HepG2 (cell line): Measurements from ENCODE around the gene SMIM13. TPM values are rescaled to one million over a fixed set of nuclear protein-coding genes. Genes with fewer than 3 reads are reported as not detected.

Source experiments
- ATF5 ChIP-seq: sonication (generic); formaldehyde crosslinking; IDR thresholded peaks from 2 replicates; pipeline ENCODE4 v1.4.0; 2020; ENCODE audit warnings: mild to moderate bottlenecking, low read depth, missing genetic modification reagents
- BRCA1 ChIP-seq: sonication (generic); formaldehyde crosslinking; IDR thresholded peaks from 2 replicates; pipeline ENCODE4 v1.4.0; 2020; ENCODE audit warnings: missing genetic modification reagents
- FOXO1 ChIP-seq: sonication (generic); formaldehyde crosslinking; IDR thresholded peaks from 2 replicates; pipeline ENCODE4 v1.4.0; 2020; ENCODE audit warnings: missing genetic modification reagents
- HES4 ChIP-seq: sonication (generic); formaldehyde crosslinking; IDR thresholded peaks from 2 replicates; pipeline ENCODE4 v1.9.0; 2021; ENCODE audit warnings: mild to moderate bottlenecking, missing genetic modification reagents, borderline replicate concordance
- HINFP ChIP-seq: sonication (generic); formaldehyde crosslinking; IDR thresholded peaks from 2 replicates; pipeline ENCODE4 v1.4.0; 2020; ENCODE audit warnings: low read depth, mild to moderate bottlenecking, missing genetic modification reagents
- HNF1B ChIP-seq: sonication (generic); formaldehyde crosslinking; IDR thresholded peaks from 2 replicates; pipeline ENCODE4 v1.5.1; 2020; ENCODE audit warnings: mild to moderate bottlenecking, moderate library complexity, missing genetic modification reagents
- JUN ChIP-seq: sonication (generic); formaldehyde crosslinking; IDR thresholded peaks from 2 replicates; pipeline ENCODE4 v1.4.0; 2020; ENCODE audit warnings: mild to moderate bottlenecking, missing genetic modification reagents
- NR2F1 ChIP-seq, 2 experiments: fragments of 450-650 bp in 1 of 2; formaldehyde crosslinking in 1 of 2; IDR thresholded peaks; 2 replicates each; pipeline versions ENCODE4 v1.5.0 to v1.6.1; 2016 to 2020; ENCODE audit warnings: mild to moderate bottlenecking in 1 of 2, missing compliant biosample characterization in 1 of 2, missing genetic modification reagents in 1 of 2, moderate library complexity in 1 of 2
- SMAD3 ChIP-seq: sonication (generic); formaldehyde crosslinking; IDR thresholded peaks from 2 replicates; pipeline ENCODE4 v1.4.0; 2020; ENCODE audit warnings: missing genetic modification reagents
- SMYD3 ChIP-seq: sonication (generic); formaldehyde crosslinking; IDR thresholded peaks from 2 replicates; pipeline ENCODE4 v1.8.1; 2023; ENCODE audit warnings: mild to moderate bottlenecking, missing genetic modification reagents
- SP4 ChIP-seq: sonication (generic); formaldehyde crosslinking; IDR thresholded peaks from 2 replicates; pipeline ENCODE4 v1.8.1; 2023; ENCODE audit warnings: mild to moderate bottlenecking, missing genetic modification reagents
- XRCC5 ChIP-seq: fragments of 200-400 bp; formaldehyde crosslinking; optimal IDR thresholded peaks from 2 replicates; pipeline ENCODE3; 2017; ENCODE audit warnings: mild to moderate bottlenecking, low read length
- ZBTB25 ChIP-seq: IDR thresholded peaks from 2 replicates; pipeline ENCODE4 v1.6.1; 2018; ENCODE audit warnings: missing genetic modification reagents
- ZNF263 ChIP-seq: sonication (generic); formaldehyde crosslinking; IDR thresholded peaks from 2 replicates; pipeline ENCODE4 v1.4.0; 2020; ENCODE audit warnings: missing genetic modification reagents
- ZNF282 ChIP-seq: fragments of 450-650 bp; IDR thresholded peaks from 2 replicates; pipeline ENCODE4 v1.6.1; 2018; ENCODE audit not compliant: partially characterized antibody
- ZNF691 ChIP-seq: sonication (generic); formaldehyde crosslinking; IDR thresholded peaks from 2 replicates; pipeline ENCODE4 v1.4.0; 2020; ENCODE audit warnings: missing genetic modification reagents, low read depth, mild to moderate bottlenecking, borderline replicate concordance
- ZNF75D ChIP-seq: sonication (generic); formaldehyde crosslinking; IDR thresholded peaks from 2 replicates; pipeline ENCODE4 v1.8.1; 2023; ENCODE audit warnings: missing genetic modification reagents, mild to moderate bottlenecking, borderline replicate concordance
- ZNF775 ChIP-seq: sonication (generic); formaldehyde crosslinking; IDR thresholded peaks from 2 replicates; pipeline ENCODE4 v1.4.0; 2020; ENCODE audit warnings: missing genetic modification reagents, mild to moderate bottlenecking, moderate library complexity, borderline replicate concordance
- ZNF800 ChIP-seq: sonication (generic); formaldehyde crosslinking; IDR thresholded peaks from 2 replicates; pipeline ENCODE4 v1.4.0; 2020; ENCODE audit warnings: missing genetic modification reagents
- ZSCAN29 ChIP-seq: sonication (generic); formaldehyde crosslinking; conservative IDR thresholded peaks from 2 replicates; pipeline ENCODE4 v1.4.0; 2020; ENCODE audit warnings: mild to moderate bottlenecking, missing genetic modification reagents
- polyA plus RNA-seq, 8 experiments: library from polyadenylated mRNA; depleted of rRNA in 3 of 8; stranded (reverse) in 7 of 8; unstranded in 1 of 8; fragments of >200 nt; fragmentation: Illumina TruSeq in 4 of 8; extraction: Trizol in 4 of 8; gene quantifications; 2 replicates each; pipeline versions ENCODE4 v1.2.1 to v1.2.3, GENCODE V29; 2011 to 2016; ENCODE audit warnings: low read depth in 4 of 8, missing spikeins in 1 of 8, mixed read lengths in 1 of 8; ENCODE audit not compliant: insufficient read depth in 1 of 8
- total RNA-seq, 5 experiments: library from RNA; depleted of rRNA; stranded (reverse); fragments of >200 nt; fragmentation: Illumina TruSeq; extraction: Trizol; gene quantifications; 2 replicates each; pipeline ENCODE4 v1.2.3, GENCODE V29; 2016; ENCODE audit warnings: low read depth in 1 of 5

SMIM13 gene
- total and polyA plus RNA-seq, 2 of the 13 experiments (the other 11 are each of a cell fraction or from before 2014, with no cell fraction given): 2.7 to 10.2 TPM

- no peak for TF ChIP-seq ATF5
- TF ChIP-seq ZSCAN29: 0 out of 2 replicates have a peak, but pooled peaks have one; percentile 52
- TF ChIP-seq HINFP: peak; percentile 50; the same call in 1 of the 2 replicates
- peak; percentile 66; the same call in 1 of the 2 replicates for TF ChIP-seq ZNF263 (CRISPR knock-in tag)
- TF ChIP-seq HNF1B (CRISPR knock-in tag): peak; percentile 55; the same call in 1 of the 2 replicates
- TF ChIP-seq ZNF282: no peak
- TF ChIP-seq SMAD3: no peak
- 0 out of 2 replicates have a peak, but pooled peaks have one; percentile 0 for TF ChIP-seq BRCA1 (CRISPR knock-in tag)
- peak; percentile 68; the same call in 1 of the 2 replicates for TF ChIP-seq ZNF775 (CRISPR knock-in tag)
- no peak for TF ChIP-seq ZNF75D (CRISPR knock-in tag)
- no peak for TF ChIP-seq ZNF691
- TF ChIP-seq HES4 (CRISPR knock-in tag): no peak
- peak; percentile 35; the same call in 1 of the 2 replicates for TF ChIP-seq FOXO1 (CRISPR knock-in tag)
- TF ChIP-seq SP4 (CRISPR knock-in tag): no peak
- peak; percentile 63 to 80; a peak in 3 of 4 replicates for TF ChIP-seq NR2F1 (CRISPR knock-in tag; IDR thresholded peaks at IDR 0.05)
- no peak for TF ChIP-seq ZNF800 (CRISPR knock-in tag)
- TF ChIP-seq XRCC5: peak; percentile 60
- no peak for TF ChIP-seq SMYD3 (CRISPR knock-in tag)
- TF ChIP-seq JUN (CRISPR knock-in tag): 0 out of 2 replicates have a peak, but pooled peaks have one; percentile 19
- 0 out of 2 replicates have a peak, but pooled peaks have one; percentile 25 for TF ChIP-seq ZBTB25 (CRISPR knock-in tag)
Measured at GRCh38 chr6:11144393-11144851, 50.8 kb downstream of the SMIM13 start (continued).
